ENCODE data around the gene KRT84. TPM values are rescaled to one million over a fixed set of nuclear protein-coding genes. Genes with fewer than 3 reads are reported as not detected.
A peak's percentile ranks its signal among the peaks of the same experiment; 100 is the strongest.

The KRT84 gene
- total RNA-seq, 1 experiment from 2014 or later = not detected

GRCh38 chr12:52391618-52392002 lies 6.2 kb upstream of the KRT84 start:
- Histone ChIP-seq H3K9ac (ENCODE audit: low read length) (no peak overlapping the region), H3K4me2 (ENCODE audit: low read length) (no peak overlapping the region), H2AFZ (ENCODE audit: low read depth, low read length, poor library complexity, severe bottlenecking) (peak overlapping the region; percentile 38), H3K27ac (ENCODE audit: low read depth, low read length) (no peak overlapping the region), H3K27me3 (ENCODE audit: insufficient read depth, low read length) (no peaks in the 10 kb centered on the region), H3K9me3 (ENCODE audit: control insufficient read depth in 1 of 2, insufficient read depth in 1 of 2, low read depth in 1 of 2, low read length in 2 of 2) (no peaks in the 10 kb centered on the region), H3K9me2 (ENCODE audit: insufficient read depth) (no peaks in the 10 kb centered on the region), H4K20me1 (ENCODE audit: insufficient read depth) (no peaks in the 10 kb centered on the region), H3K4me3 (replicated peaks in 1 of 2; ENCODE audit: low read depth in 1 of 2, low read length in 2 of 2) (no peak overlapping the region), H3K79me2 (ENCODE audit: insufficient read depth, low read length) (no peaks in the 10 kb centered on the region), H3K4me1 (ENCODE audit: control insufficient read depth in 1 of 2, insufficient read depth in 2 of 2, low read length in 2 of 2) (peaks cover 0 to 25% of the 10 kb centered on the region in 2 experiments; a peak in 1 of 4 replicates), H3K36me3 (ENCODE audit: control insufficient read depth in 1 of 2, insufficient read depth in 2 of 2, low read length in 2 of 2) (no peaks in the 10 kb centered on the region)
- ChIA-PET POLR2A (interaction anchor here (1.7 kb wide), 1 partner anchor 479 kb away, joined by 5 read pairs; no protein-coding TSS in a partner anchor), CTCF (interaction anchor here (0.6 to 2.5 kb wide), 9 partner anchors 11 to 589 kb away, joined by 3 to 10 read pairs (median 4); no protein-coding TSS in a partner anchor), RAD21 (ENCODE audit: low non-redundant PET in 1 of 2, low total read pairs in 2 of 2, uncharacterized antibody in 2 of 2, unreplicated experiment in 2 of 2) (interaction anchor here in 1 of 2 experiments (2.1 to 2.4 kb wide), 2 partner anchors 479 to 488 kb away, joined by 5 to 6 read pairs; no protein-coding TSS in a partner anchor)
- DNase-seq (ENCODE audit: low read depth, low spot score) (no peak), ATAC-seq (no peak)
- intact Hi-C loops (cut with micrococcal nuclease) = loop anchor here (1.0 to 5.0 kb wide), 3 partner anchors 191 to 489 kb away; no protein-coding TSS in a partner anchor
- BruUV-seq (replicated peaks) = no TSS peak
- no peak for TF ChIP-seq ATF3 (IDR thresholded peaks at IDR 0.05)
- no peak for TF ChIP-seq POLR2AphosphoS5 (IDR thresholded peaks at IDR 0.05; ENCODE audit: low read depth, low read length)
- no peak for TF ChIP-seq POLR2A (IDR thresholded peaks at IDR 0.05; ENCODE audit: borderline replicate concordance, extremely low read depth, insufficient read depth, insufficient read length)
- no peak for TF ChIP-seq EGR1 (IDR thresholded peaks at IDR 0.05; ENCODE audit: low read depth)
- TF ChIP-seq RAD21 (IDR thresholded peaks at IDR 0.05; ENCODE audit: low read depth) = no peak
- no peak for TF ChIP-seq ELF1 (IDR thresholded peaks at IDR 0.05; ENCODE audit: borderline replicate concordance, low read depth)
- TF ChIP-seq REST (IDR thresholded peaks at IDR 0.05; ENCODE audit: low read depth) = no peak
- TF ChIP-seq EZH2 (IDR thresholded peaks at IDR 0.05) = no peak
- TF ChIP-seq ZNF274 (IDR thresholded peaks at IDR 0.05; ENCODE audit: low read depth, low read length) = no peak
- no peak for TF ChIP-seq CEBPB (IDR thresholded peaks at IDR 0.05; ENCODE audit: low read depth)
- no peak for TF ChIP-seq YY1 (IDR thresholded peaks at IDR 0.05; ENCODE audit: extremely low read depth, insufficient replicate concordance, low read depth, low read length)

Measured in HCT116 (cell line).